IMR-90 (cell line): Measurements from ENCODE around the gene PLB1.

Experiments used
- CHD1 ChIP-seq: IDR thresholded peaks from 2 replicates; pipeline ENCODE4 v1.6.1; 2012; ENCODE audit warnings: low read depth, low read length, improper control_type of control experiment
- POLR2A ChIP-seq: IDR thresholded peaks from 2 replicates; pipeline ENCODE4 v1.6.1; 2012; ENCODE audit warnings: mild to moderate bottlenecking, low read depth, low read length
- RAD21 ChIP-seq: IDR thresholded peaks from 2 replicates; pipeline ENCODE4 v1.6.1; 2012; ENCODE audit warnings: low read length, improper control_type of control experiment
- TF ChIP-seq, protein P1 (sequence below): conservative IDR thresholded peaks from 2 replicates; pipeline ENCODE4 v1.5.1; 2012; ENCODE audit warnings: mild to moderate bottlenecking, low read depth, low read length, improper control_type of control experiment

DNA sequence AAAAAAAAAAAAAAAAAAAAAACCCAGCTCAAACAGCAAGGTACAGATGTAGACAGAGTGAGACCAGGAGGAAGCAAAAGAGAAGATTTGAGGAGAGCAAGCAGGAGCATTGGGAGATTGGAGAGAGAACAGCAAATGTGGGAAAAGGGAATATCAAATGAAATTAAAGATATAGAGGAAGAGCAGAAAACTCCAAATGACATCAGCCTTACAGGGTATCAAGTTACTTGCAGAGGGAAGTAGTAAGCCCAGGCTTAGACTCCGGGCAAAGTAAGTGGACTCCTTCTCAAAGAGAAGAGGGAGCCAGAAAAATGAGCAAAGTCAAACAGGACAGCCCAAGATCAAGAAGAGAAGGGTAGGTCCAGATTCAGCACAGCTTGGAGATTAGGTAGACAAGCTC is 162.5 kb downstream of the PLB1 start:
- TF ChIP-seq POLR2A (no peak), CHD1 (no peak), RAD21 (no peak)
- TF ChIP-seq, protein P1, sequence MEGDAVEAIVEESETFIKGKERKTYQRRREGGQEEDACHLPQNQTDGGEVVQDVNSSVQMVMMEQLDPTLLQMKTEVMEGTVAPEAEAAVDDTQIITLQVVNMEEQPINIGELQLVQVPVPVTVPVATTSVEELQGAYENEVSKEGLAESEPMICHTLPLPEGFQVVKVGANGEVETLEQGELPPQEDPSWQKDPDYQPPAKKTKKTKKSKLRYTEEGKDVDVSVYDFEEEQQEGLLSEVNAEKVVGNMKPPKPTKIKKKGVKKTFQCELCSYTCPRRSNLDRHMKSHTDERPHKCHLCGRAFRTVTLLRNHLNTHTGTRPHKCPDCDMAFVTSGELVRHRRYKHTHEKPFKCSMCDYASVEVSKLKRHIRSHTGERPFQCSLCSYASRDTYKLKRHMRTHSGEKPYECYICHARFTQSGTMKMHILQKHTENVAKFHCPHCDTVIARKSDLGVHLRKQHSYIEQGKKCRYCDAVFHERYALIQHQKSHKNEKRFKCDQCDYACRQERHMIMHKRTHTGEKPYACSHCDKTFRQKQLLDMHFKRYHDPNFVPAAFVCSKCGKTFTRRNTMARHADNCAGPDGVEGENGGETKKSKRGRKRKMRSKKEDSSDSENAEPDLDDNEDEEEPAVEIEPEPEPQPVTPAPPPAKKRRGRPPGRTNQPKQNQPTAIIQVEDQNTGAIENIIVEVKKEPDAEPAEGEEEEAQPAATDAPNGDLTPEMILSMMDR, result no peak
